ENCODE data around the gene DNAJC30.

Gene DNAJC30

GRCh38 chr7:73712773-73713172, 29.5 kb upstream of the DNAJC30 start:
- DNase-seq (ENCODE audit: insufficient read length, low spot score) (no peak), FAIRE-seq (no peak)

GRCh38 chr7:73708961-73709549, 25.8 kb upstream of the DNAJC30 start:
- no peak for DNase-seq (ENCODE audit: insufficient read length, low spot score)

GRCh38 chr7:73707045-73707631, 23.9 kb upstream of the DNAJC30 start:
- FAIRE-seq (no peak), DNase-seq (ENCODE audit: insufficient read length, low spot score) (no peak)

More at GRCh38 chr7:73708961-73709549, 25.8 kb upstream of the DNAJC30 start:
- FAIRE-seq = no peak

- DNase-seq (ENCODE audit: insufficient read length, low spot score) (no peak), FAIRE-seq (no peak)
These were observed 23.1 kb upstream of the DNAJC30 start for GRCh38 chr7:73706126-73707044.

GRCh38 chr7:73705551-73705920, 22.3 kb upstream of the DNAJC30 start:
- FAIRE-seq (no peak), DNase-seq (ENCODE audit: insufficient read length, low spot score) (no peak)

GRCh38 chr7:73704640-73705550, 21.6 kb upstream of the DNAJC30 start:
- FAIRE-seq (no peak), DNase-seq (ENCODE audit: insufficient read length, low spot score) (no peak)

- no peak for FAIRE-seq
- no peak for DNase-seq (ENCODE audit: insufficient read length, low spot score)
These were observed 20.7 kb upstream of the DNAJC30 start for GRCh38 chr7:73703757-73704639.

- DNase-seq (ENCODE audit: insufficient read length, low spot score) (no peak), FAIRE-seq (no peak)
These were observed 20.0 kb upstream of the DNAJC30 start for GRCh38 chr7:73703225-73703624.

- FAIRE-seq (no peak), DNase-seq (ENCODE audit: insufficient read length, low spot score) (no peak)
These were observed 19.4 kb upstream of the DNAJC30 start for GRCh38 chr7:73702665-73703064.

GRCh38 chr7:73702226-73702625, 19.0 kb upstream of the DNAJC30 start:
- FAIRE-seq (no peak), DNase-seq (ENCODE audit: insufficient read length, low spot score) (no peak)

- FAIRE-seq (no peak), DNase-seq (ENCODE audit: insufficient read length, low spot score) (no peak)
These were observed 18.2 kb upstream of the DNAJC30 start for GRCh38 chr7:73701357-73701995.

- no peak for FAIRE-seq
These were observed 17.4 kb upstream of the DNAJC30 start for GRCh38 chr7:73700581-73701134.

GRCh38 chr7:73700069-73700423, 16.8 kb upstream of the DNAJC30 start:
- FAIRE-seq = no peak

More at GRCh38 chr7:73700581-73701134, 17.4 kb upstream of the DNAJC30 start:
- no peak for DNase-seq (ENCODE audit: insufficient read length, low spot score)

GRCh38 chr7:73699370-73700068, 16.3 kb upstream of the DNAJC30 start:
- no peak for DNase-seq (ENCODE audit: insufficient read length, low spot score)
- FAIRE-seq = no peak

More at GRCh38 chr7:73700069-73700423, 16.8 kb upstream of the DNAJC30 start:
- DNase-seq (ENCODE audit: insufficient read length, low spot score) = no peak

GRCh38 chr7:73698410-73698809, 15.2 kb upstream of the DNAJC30 start:
- FAIRE-seq = no peak

GRCh38 chr7:73696372-73696771, 13.1 kb upstream of the DNAJC30 start:
- DNase-seq (ENCODE audit: insufficient read length, low spot score) = no peak

More at GRCh38 chr7:73698410-73698809, 15.2 kb upstream of the DNAJC30 start:
- DNase-seq (ENCODE audit: insufficient read length, low spot score) = no peak

GRCh38 chr7:73690646-73691045, 7.4 kb upstream of the DNAJC30 start:
- DNase-seq (ENCODE audit: insufficient read length, low spot score) = no peak
- FAIRE-seq = no peak

More at GRCh38 chr7:73696372-73696771, 13.1 kb upstream of the DNAJC30 start:
- no peak for FAIRE-seq

GRCh38 chr7:73688288-73688687, 5.0 kb upstream of the DNAJC30 start:
- FAIRE-seq (no peak), DNase-seq (ENCODE audit: insufficient read length, low spot score) (no peak)
